SU-DHL-6 (cell line): ENCODE results near the gene CCL5.

Source experiments
- CTCF ChIP-seq: fragments of 200-600 bp; sonication (generic); IDR thresholded peaks from one replicate; pipeline ENCODE4 v1.5.1; 2017; ENCODE audit warnings: antibody characterized with exemption, mild to moderate bottlenecking, low read length, moderate library complexity; ENCODE audit not compliant: insufficient read depth, poor library complexity, severe bottlenecking
- EZH2phosphoT487 ChIP-seq: fragments of 200-600 bp; sonication (generic), shearing (Covaris generic); conservative IDR thresholded peaks from 2 replicates; pipeline ENCODE4 v1.6.1; 2018; ENCODE audit warnings: mild to moderate bottlenecking, antibody characterized with exemption, low read length, moderate library complexity, mixed read lengths

- TF ChIP-seq CTCF: no peak
- no peak for TF ChIP-seq EZH2phosphoT487
Measured at GRCh38 chr17:35920229-35920628, 40.1 kb upstream of the CCL5 start.
